Measurements from ENCODE around the gene PHYH. TPM values are rescaled to one million over a fixed set of nuclear protein-coding genes. Genes with fewer than 3 reads are reported as not detected.
"Not testable (repeated sequence)": the region's sequence is repeated elsewhere in the genome, so short reads cannot be mapped to it uniquely, and the experiment has no call there.

PHYH gene
- total RNA-seq, 4 donors from 2014 or later, result 16.1 to 90.1 (median 49.2) TPM

DNA sequence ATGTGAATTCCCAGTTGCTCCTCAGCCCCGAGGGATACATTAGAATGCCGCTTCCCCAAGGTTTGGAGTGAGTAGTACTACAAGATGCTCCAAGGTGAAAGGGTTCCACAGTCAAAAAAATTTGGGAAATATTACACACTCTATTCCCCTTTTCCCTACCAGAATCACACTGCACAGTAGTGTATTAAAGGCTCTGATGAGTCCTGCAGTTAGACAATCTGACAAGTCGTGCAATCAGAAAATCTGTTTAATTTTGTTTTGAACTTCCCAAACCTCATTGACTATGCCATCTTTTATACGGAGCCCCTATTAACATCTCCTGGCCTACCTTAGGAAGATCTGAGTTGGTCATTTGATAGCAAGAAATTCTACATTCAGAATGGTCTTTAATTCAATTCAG, 52.1 kb downstream of the PHYH start:
- intact Hi-C loops (cut with DNase I; ENCODE audit: low total_unique reads), result no loop called here
- Histone ChIP-seq H3K4me3 (no peak overlapping the region), H3K4me1 (no peaks in the 10 kb centered on the region), H3K9me3 (no peaks in the 10 kb centered on the region), H3K27ac (no peak overlapping the region), H3K36me3 (no peaks in the 10 kb centered on the region), H3K27me3 (no peaks in the 10 kb centered on the region)
- no peak for DNase-seq
- 92 to 94% methylated on average over 4 of the region's 4 CpGs for WGBS, 2 donors (ENCODE audit: low coverage in 1 of 2)
- TF ChIP-seq, protein P1, sequence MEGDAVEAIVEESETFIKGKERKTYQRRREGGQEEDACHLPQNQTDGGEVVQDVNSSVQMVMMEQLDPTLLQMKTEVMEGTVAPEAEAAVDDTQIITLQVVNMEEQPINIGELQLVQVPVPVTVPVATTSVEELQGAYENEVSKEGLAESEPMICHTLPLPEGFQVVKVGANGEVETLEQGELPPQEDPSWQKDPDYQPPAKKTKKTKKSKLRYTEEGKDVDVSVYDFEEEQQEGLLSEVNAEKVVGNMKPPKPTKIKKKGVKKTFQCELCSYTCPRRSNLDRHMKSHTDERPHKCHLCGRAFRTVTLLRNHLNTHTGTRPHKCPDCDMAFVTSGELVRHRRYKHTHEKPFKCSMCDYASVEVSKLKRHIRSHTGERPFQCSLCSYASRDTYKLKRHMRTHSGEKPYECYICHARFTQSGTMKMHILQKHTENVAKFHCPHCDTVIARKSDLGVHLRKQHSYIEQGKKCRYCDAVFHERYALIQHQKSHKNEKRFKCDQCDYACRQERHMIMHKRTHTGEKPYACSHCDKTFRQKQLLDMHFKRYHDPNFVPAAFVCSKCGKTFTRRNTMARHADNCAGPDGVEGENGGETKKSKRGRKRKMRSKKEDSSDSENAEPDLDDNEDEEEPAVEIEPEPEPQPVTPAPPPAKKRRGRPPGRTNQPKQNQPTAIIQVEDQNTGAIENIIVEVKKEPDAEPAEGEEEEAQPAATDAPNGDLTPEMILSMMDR (IDR thresholded peaks at IDR 0.05), result no peak
- TF ChIP-seq POLR2A (IDR thresholded peaks at IDR 0.05) (no peak), EP300 (IDR thresholded peaks at IDR 0.05; ENCODE audit: low read depth) (no peak), POLR2AphosphoS5 (IDR thresholded peaks at IDR 0.05) (no peak)
- in situ Hi-C loops (cut with MboI; ENCODE audit: low pct_ligation_motif_present in 1 of 4, low pct_unique_long_range_greater_than_20kb in 1 of 4, low sequenced_read_pairs in 3 of 4), result no loop called here

DNA sequence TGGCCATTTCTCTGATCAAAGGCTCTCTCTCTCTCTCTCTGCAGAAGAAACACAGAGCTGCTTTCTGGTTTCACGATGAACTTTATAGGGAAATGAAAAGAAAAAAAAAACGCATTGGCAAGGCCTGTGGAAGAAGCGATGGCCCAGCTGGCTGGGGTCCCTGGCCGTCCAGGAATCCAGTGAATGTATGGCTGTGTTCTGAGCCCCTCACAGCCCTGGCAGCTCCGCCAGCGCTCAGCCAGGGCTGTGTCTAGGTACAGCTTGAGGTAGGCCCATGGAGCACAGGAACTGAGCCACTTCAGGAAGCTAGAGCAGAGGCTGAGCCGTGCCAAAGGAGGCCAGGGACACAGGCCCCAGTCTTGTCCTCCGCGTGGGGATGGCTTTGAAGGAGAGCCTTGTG, 52.6 kb downstream of the PHYH start:
- Histone ChIP-seq H3K9me3 (no peaks in the 10 kb centered on the region), H3K36me3 (no peaks in the 10 kb centered on the region), H3K4me1 (no peaks in the 10 kb centered on the region), H3K4me3 (no peak overlapping the region), H3K27ac (no peak overlapping the region), H3K27me3 (no peaks in the 10 kb centered on the region)
- in situ Hi-C loops (cut with MboI; ENCODE audit: low pct_ligation_motif_present in 1 of 4, low pct_unique_long_range_greater_than_20kb in 1 of 4, low sequenced_read_pairs in 3 of 4) (no loop called here), intact Hi-C loops (cut with DNase I; ENCODE audit: low total_unique reads) (no loop called here)
- DNase-seq, result no peak
- no peak for TF ChIP-seq POLR2AphosphoS5 (IDR thresholded peaks at IDR 0.05)
- TF ChIP-seq, protein P1 (IDR thresholded peaks at IDR 0.05), result no peak
- WGBS, 2 donors (ENCODE audit: low coverage in 1 of 2), result 78% methylated on average over 9 of the region's 9 CpGs; no CpG with 5 or more reads in 1 of the 2 donors

DNA sequence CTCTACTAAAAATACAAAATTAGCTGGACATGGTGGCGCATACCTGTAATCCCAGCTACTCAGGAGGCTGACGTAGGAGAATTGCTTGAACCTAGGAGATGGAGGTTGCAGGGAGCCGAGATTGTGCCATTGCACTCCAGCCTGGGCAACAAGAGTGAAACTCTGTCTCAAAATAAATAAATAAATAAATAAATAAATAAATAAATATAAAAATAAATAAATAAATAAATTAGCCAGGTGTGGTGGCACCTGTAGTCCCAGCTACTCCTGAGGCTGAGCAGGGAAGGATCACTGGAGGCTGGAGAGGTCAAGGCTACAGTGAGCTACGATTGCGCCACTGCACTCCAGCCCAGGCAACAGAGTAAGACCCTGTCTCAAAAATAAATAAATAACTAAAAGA, 57.6 kb downstream of the PHYH start:
- DNase-seq; intact Hi-C loops (cut with DNase I; ENCODE audit: low total_unique reads); H3K4me1 ChIP-seq; H3K4me3 ChIP-seq; in situ Hi-C loops (cut with MboI; ENCODE audit: low pct_ligation_motif_present in 1 of 4, low pct_unique_long_range_greater_than_20kb in 1 of 4, low sequenced_read_pairs in 3 of 4); H3K27ac ChIP-seq; H3K36me3 ChIP-seq; H3K9me3 ChIP-seq; H3K27me3 ChIP-seq: not testable (repeated sequence)
- WGBS, 2 donors (ENCODE audit: low coverage in 1 of 2), result 91 to 94% methylated on average over 4 to 5 of the region's 5 CpGs

DNA sequence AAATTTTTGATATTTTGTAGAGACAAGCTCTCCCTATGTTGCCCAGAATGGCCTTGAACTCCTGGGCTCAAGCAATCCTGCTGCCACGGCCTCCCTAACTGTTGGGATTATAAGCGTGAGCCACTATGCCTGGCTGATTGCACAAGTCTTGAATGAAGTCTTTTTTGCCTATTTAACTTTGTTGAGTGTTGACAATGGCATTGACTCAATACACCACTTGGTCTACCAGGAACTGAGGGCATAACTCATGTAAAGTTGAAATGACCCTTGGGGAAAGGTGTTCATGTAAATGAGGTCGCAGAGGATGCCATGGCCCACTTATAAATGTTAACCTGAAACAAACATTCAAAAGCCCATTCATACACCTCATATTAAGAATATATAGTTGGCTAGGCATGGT, 58.3 kb downstream of the PHYH start:
- H3K36me3 ChIP-seq, result no peaks in the 10 kb centered on the region
- no peak overlapping the region for H3K4me3 ChIP-seq
- intact Hi-C loops (cut with DNase I; ENCODE audit: low total_unique reads), result no loop called here
- no peak for DNase-seq
- no peaks in the 10 kb centered on the region for H3K9me3 ChIP-seq
- H3K27ac ChIP-seq, result no peak overlapping the region
- 77% methylated on average over 3 of the region's 3 CpGs; no CpG with 5 or more reads in 1 of the 2 donors for WGBS, 2 donors (ENCODE audit: low coverage in 1 of 2)
- in situ Hi-C loops (cut with MboI; ENCODE audit: low pct_ligation_motif_present in 1 of 4, low pct_unique_long_range_greater_than_20kb in 1 of 4, low sequenced_read_pairs in 3 of 4), result no loop called here
- TF ChIP-seq, protein P1 (IDR thresholded peaks at IDR 0.05), result no peak
- H3K4me1 ChIP-seq, result no peaks in the 10 kb centered on the region
- H3K27me3 ChIP-seq, result no peaks in the 10 kb centered on the region

DNA sequence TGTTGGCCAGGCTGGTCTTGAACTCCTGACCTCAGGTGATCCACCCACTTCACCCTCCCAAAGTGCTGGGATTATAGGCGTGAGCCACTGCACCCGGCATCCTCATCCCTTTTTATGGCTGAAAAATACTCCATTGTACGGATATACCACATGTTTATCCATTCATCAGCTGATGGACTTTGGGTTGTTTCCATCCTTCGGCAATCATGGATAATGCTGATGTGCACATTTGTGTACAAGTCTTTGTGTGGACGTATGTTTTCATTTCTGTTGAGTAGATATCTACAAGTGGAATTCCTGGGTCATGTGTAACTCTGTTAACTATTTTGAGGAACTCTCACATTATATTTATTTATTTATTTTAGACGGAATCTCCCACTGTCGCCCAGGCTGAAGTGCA, 59.9 kb downstream of the PHYH start:
- no peak overlapping the region for H3K4me3 ChIP-seq
- no peak overlapping the region for H3K27ac ChIP-seq
- in situ Hi-C loops (cut with MboI; ENCODE audit: low pct_ligation_motif_present in 1 of 4, low pct_unique_long_range_greater_than_20kb in 1 of 4, low sequenced_read_pairs in 3 of 4), result no loop called here
- no peaks in the 10 kb centered on the region for H3K27me3 ChIP-seq
- no peak for DNase-seq
- intact Hi-C loops (cut with DNase I; ENCODE audit: low total_unique reads), result no loop called here
- no peaks in the 10 kb centered on the region for H3K36me3 ChIP-seq
- H3K4me1 ChIP-seq, result no peaks in the 10 kb centered on the region
- WGBS, 2 donors (ENCODE audit: low coverage in 1 of 2), result 84% methylated on average over 7 of the region's 7 CpGs; no CpG with 5 or more reads in 1 of the 2 donors
- no peaks in the 10 kb centered on the region for H3K9me3 ChIP-seq
- no peak for TF ChIP-seq POLR2AphosphoS5 (IDR thresholded peaks at IDR 0.05)
- no peak for TF ChIP-seq POLR2A (IDR thresholded peaks at IDR 0.05)
- no peak for TF ChIP-seq EP300 (IDR thresholded peaks at IDR 0.05; ENCODE audit: low read depth)
- TF ChIP-seq, protein P1 (IDR thresholded peaks at IDR 0.05), result no peak

Measured in transverse colon (tissue), 4 donors.